Measurements from ENCODE around the gene WDFY3.

- no peak for TF ChIP-seq RARB (CRISPR knock-in tag; IDR thresholded peaks at IDR 0.05)
- TF ChIP-seq, protein P1, sequence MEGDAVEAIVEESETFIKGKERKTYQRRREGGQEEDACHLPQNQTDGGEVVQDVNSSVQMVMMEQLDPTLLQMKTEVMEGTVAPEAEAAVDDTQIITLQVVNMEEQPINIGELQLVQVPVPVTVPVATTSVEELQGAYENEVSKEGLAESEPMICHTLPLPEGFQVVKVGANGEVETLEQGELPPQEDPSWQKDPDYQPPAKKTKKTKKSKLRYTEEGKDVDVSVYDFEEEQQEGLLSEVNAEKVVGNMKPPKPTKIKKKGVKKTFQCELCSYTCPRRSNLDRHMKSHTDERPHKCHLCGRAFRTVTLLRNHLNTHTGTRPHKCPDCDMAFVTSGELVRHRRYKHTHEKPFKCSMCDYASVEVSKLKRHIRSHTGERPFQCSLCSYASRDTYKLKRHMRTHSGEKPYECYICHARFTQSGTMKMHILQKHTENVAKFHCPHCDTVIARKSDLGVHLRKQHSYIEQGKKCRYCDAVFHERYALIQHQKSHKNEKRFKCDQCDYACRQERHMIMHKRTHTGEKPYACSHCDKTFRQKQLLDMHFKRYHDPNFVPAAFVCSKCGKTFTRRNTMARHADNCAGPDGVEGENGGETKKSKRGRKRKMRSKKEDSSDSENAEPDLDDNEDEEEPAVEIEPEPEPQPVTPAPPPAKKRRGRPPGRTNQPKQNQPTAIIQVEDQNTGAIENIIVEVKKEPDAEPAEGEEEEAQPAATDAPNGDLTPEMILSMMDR (IDR thresholded peaks at IDR 0.05): no peak
- TF ChIP-seq EP300 (IDR thresholded peaks at IDR 0.05): no peak
- TF ChIP-seq POLR2A (IDR thresholded peaks at IDR 0.05; ENCODE audit: low read length): no peak
- TF ChIP-seq ELK1 (IDR thresholded peaks at IDR 0.05; ENCODE audit: low read depth, low read length): no peak
- no peak for TF ChIP-seq USF2 (IDR thresholded peaks at IDR 0.05)
- TF ChIP-seq SREBF2 (IDR thresholded peaks at IDR 0.05): no peak
- TF ChIP-seq RFX5 (IDR thresholded peaks at IDR 0.05): no peak
- no peak for TF ChIP-seq ZSCAN20 (CRISPR knock-in tag; IDR thresholded peaks at IDR 0.05)
- no peak for TF ChIP-seq BHLHE40 (IDR thresholded peaks at IDR 0.05; ENCODE audit: low read depth, low read length)
- TF ChIP-seq ZFP36 (IDR thresholded peaks at IDR 0.05; ENCODE audit: borderline replicate concordance, partially characterized antibody): no peak
- no peak for TF ChIP-seq CBX8 (IDR thresholded peaks at IDR 0.05)
- TF ChIP-seq CEBPB (IDR thresholded peaks at IDR 0.05): no peak
- no peak for TF ChIP-seq EHMT2 (IDR thresholded peaks at IDR 0.05; ENCODE audit: low read depth)
Measured at GRCh38 chr4:84931274-84931673, 35.2 kb downstream of the WDFY3 start.
